H1 (cell line): ENCODE data around the gene CACNA2D4. TPM values are rescaled to one million over a fixed set of nuclear protein-coding genes. Genes with fewer than 3 reads are reported as not detected.

Experiments
- CTCF ChIA-PET: fragments of 300-600 bp; sonication (Branson Sonifier 250); formaldehyde crosslinking; loops from one replicate; lab custom pipeline; 2021; ENCODE audit not compliant: partially characterized antibody; lab: Charles Lee
- POLR2A ChIA-PET: fragments of 300-600 bp; sonication (Branson Sonifier 250); formaldehyde crosslinking; loops from one replicate; lab custom pipeline; 2021; ENCODE audit warnings: inconsistent platforms; ENCODE audit not compliant: partially characterized antibody; lab: Charles Lee
- DNase-seq, 2 experiments: peaks; one replicate each; pipeline versions ENCODE4 v3.0.0 to v3.0.0-alpha.2; 2010 to 2022; ENCODE audit warnings: low spot score in 2 of 2, low read depth in 1 of 2, mixed read lengths in 1 of 2
- FAIRE-seq: peaks from 2 replicates; lab custom pipeline; 2011; peaks lifted over from hg19 to GRCh38; lab: Jason Lieb, UNC
- H2AFZ ChIP-seq: 2 replicates; pipeline ENCODE4 v1.8.1; 2012; ENCODE audit warnings: low read length, inconsistent platforms
- H2AK5ac ChIP-seq: 2 replicates; pipeline ENCODE4 v1.6.1; 2013; ENCODE audit warnings: low read depth, low read length
- H2BK120ac ChIP-seq: replicated peaks from 2 replicates; pipeline ENCODE3; 2013; ENCODE audit warnings: low read depth, low read length, inconsistent platforms
- H2BK12ac ChIP-seq: 2 replicates; pipeline ENCODE4 v1.6.1; 2013; ENCODE audit warnings: low read depth, low read length
- H2BK15ac ChIP-seq: 2 replicates; pipeline ENCODE4 v1.6.1; 2013; ENCODE audit warnings: low read length
- H2BK20ac ChIP-seq: 2 replicates; pipeline ENCODE4 v1.6.1; 2013; ENCODE audit warnings: low read length
- H2BK5ac ChIP-seq: 2 replicates; pipeline ENCODE4 v1.6.1; 2013; ENCODE audit warnings: low read depth, low read length
- H3K14ac ChIP-seq: 2 replicates; pipeline ENCODE4 v1.6.1; 2013; ENCODE audit warnings: inconsistent platforms; ENCODE audit not compliant: insufficient read length
- H3K18ac ChIP-seq: 2 replicates; pipeline ENCODE4 v1.6.1; 2013; ENCODE audit warnings: low read length; ENCODE audit errors: extremely low read depth
- H3K23ac ChIP-seq: 2 replicates; pipeline ENCODE4 v1.6.1; 2013; ENCODE audit warnings: inconsistent platforms; ENCODE audit not compliant: insufficient read length
- H3K23me2 ChIP-seq: 2 replicates; pipeline ENCODE4 v1.6.1; 2013; ENCODE audit warnings: low read depth, low read length
- H3K27ac ChIP-seq: 2 replicates; pipeline ENCODE4 v1.6.1; 2011; ENCODE audit warnings: low read depth, low read length, inconsistent platforms
- H3K27me3 ChIP-seq, 4 experiments: replicated peaks in 1 of 4; 1 replicate in 1 of 4; 2 replicates in 3 of 4; pipeline versions ENCODE4 v1.6.1 to v1.8.1; 2011 to 2013; ENCODE audit warnings: low read length in 3 of 4, mild to moderate bottlenecking in 3 of 4, inconsistent platforms in 2 of 4, mixed read lengths in 2 of 4, moderate library complexity in 1 of 4; ENCODE audit not compliant: control insufficient read depth in 3 of 4, insufficient read depth in 3 of 4; ENCODE audit errors: extremely low read depth in 1 of 4
- H3K36me3 ChIP-seq, 4 experiments: 2 replicates each; pipeline versions ENCODE4 v1.6.1 to v1.8.1; 2011 to 2013; ENCODE audit warnings: mild to moderate bottlenecking in 4 of 4, low read length in 3 of 4, moderate library complexity in 2 of 4, control low read depth in 1 of 4, inconsistent platforms in 1 of 4; ENCODE audit not compliant: insufficient read depth in 4 of 4, control insufficient read depth in 2 of 4
- H3K4ac ChIP-seq: replicated peaks from 2 replicates; pipeline ENCODE3; 2013; ENCODE audit warnings: low read length, low read depth, mixed read lengths, inconsistent platforms; ENCODE audit not compliant: insufficient read length
- H3K4me1 ChIP-seq, 4 experiments: replicated peaks in 1 of 4; 1 replicate in 1 of 4; 2 replicates in 3 of 4; pipeline versions ENCODE4 v1.6.1 to v1.8.1; 2011 to 2013; ENCODE audit warnings: low read length in 3 of 4, inconsistent platforms in 2 of 4, mixed read lengths in 1 of 4; ENCODE audit not compliant: insufficient read depth in 4 of 4, control insufficient read depth in 3 of 4
- H3K4me2 ChIP-seq, 2 experiments: 2 replicates each; pipeline versions ENCODE4 v1.6.1 to v1.8.1; 2011 to 2013; ENCODE audit warnings: low read depth in 2 of 2, low read length in 2 of 2, control low read depth in 1 of 2, inconsistent platforms in 1 of 2, mild to moderate bottlenecking in 1 of 2; ENCODE audit not compliant: insufficient read depth in 1 of 2
- H3K4me3 ChIP-seq, 4 experiments: fragments of 200-600, 300-600 bp in 1 of 4; sonication (generic), shearing (Covaris generic), sonication (Bioruptor Twin) in 1 of 4; 2 replicates each; pipeline versions ENCODE4 v1.5.1 to v1.8.1; 2011 to 2016; ENCODE audit warnings: low read length in 4 of 4, low read depth in 3 of 4, control low read depth in 2 of 4, inconsistent platforms in 2 of 4, mild to moderate bottlenecking in 2 of 4, mixed read lengths in 1 of 4, moderate library complexity in 1 of 4; ENCODE audit not compliant: insufficient read depth in 2 of 4; ENCODE audit errors: extremely low read depth in 1 of 4
- H3K56ac ChIP-seq: replicated peaks from 2 replicates; pipeline ENCODE3; 2013; ENCODE audit warnings: low read depth, mild to moderate bottlenecking, mixed read lengths, low read length, inconsistent platforms; ENCODE audit not compliant: insufficient read length
- H3K79me1 ChIP-seq: 2 replicates; pipeline ENCODE4 v1.6.1; 2013; ENCODE audit warnings: low read depth, low read length, control low read depth
- H3K79me2 ChIP-seq, 2 experiments: 2 replicates each; pipeline versions ENCODE4 v1.6.1 to v1.8.1; 2012 to 2013; ENCODE audit warnings: low read length in 2 of 2, mild to moderate bottlenecking in 2 of 2, inconsistent platforms in 1 of 2; ENCODE audit not compliant: insufficient read depth in 2 of 2, control insufficient read depth in 1 of 2
- H3K9ac ChIP-seq, 4 experiments: replicated peaks in 1 of 4; 1 replicate in 1 of 4; 2 replicates in 3 of 4; pipeline versions ENCODE4 v1.6.1 to v1.8.1; 2011 to 2013; ENCODE audit warnings: low read depth in 3 of 4, low read length in 3 of 4, control low read depth in 2 of 4, mild to moderate bottlenecking in 2 of 4, moderate library complexity in 2 of 4, inconsistent platforms in 1 of 4; ENCODE audit errors: extremely low read depth in 1 of 4
- H3K9me3 ChIP-seq, 2 experiments: 2 replicates each; pipeline versions ENCODE4 v1.6.1 to v1.8.1; 2012 to 2013; ENCODE audit warnings: mild to moderate bottlenecking in 2 of 2, moderate library complexity in 2 of 2, control low read depth in 1 of 2, inconsistent platforms in 1 of 2, low read depth in 1 of 2, low read length in 1 of 2, mixed read lengths in 1 of 2; ENCODE audit not compliant: insufficient read depth in 2 of 2
- H4K20me1 ChIP-seq, 2 experiments: replicated peaks in 1 of 2; 2 replicates each; pipeline versions ENCODE3 to v1.8.1; 2011 to 2013; ENCODE audit warnings: inconsistent platforms in 2 of 2, low read length in 2 of 2, mild to moderate bottlenecking in 1 of 2; ENCODE audit not compliant: insufficient read depth in 2 of 2, control insufficient read depth in 1 of 2
- H4K5ac ChIP-seq: 2 replicates; pipeline ENCODE4 v1.6.1; 2013; ENCODE audit warnings: low read length, low read depth, mixed read lengths, inconsistent platforms; ENCODE audit not compliant: insufficient read length
- H4K8ac ChIP-seq: 2 replicates; pipeline ENCODE4 v1.8.0; 2013; ENCODE audit warnings: mild to moderate bottlenecking, moderate library complexity, low read length, inconsistent platforms; ENCODE audit not compliant: insufficient read depth; ENCODE audit errors: extremely low read depth
- H4K91ac ChIP-seq: replicated peaks from 2 replicates; pipeline ENCODE3; 2013; ENCODE audit warnings: low read length, mixed read lengths, inconsistent platforms; ENCODE audit not compliant: insufficient read length
- BRCA1 ChIP-seq: IDR thresholded peaks from 2 replicates; pipeline ENCODE4 v1.6.1; 2012; ENCODE audit warnings: low read depth, low read length, improper control_type of control experiment
- FOSL1 ChIP-seq: IDR thresholded peaks from 2 replicates; pipeline ENCODE4 v1.6.1; 2011; ENCODE audit warnings: mild to moderate bottlenecking, low read depth, low read length, moderate library complexity; ENCODE audit not compliant: insufficient read depth
- JUND ChIP-seq: IDR thresholded peaks from 2 replicates; pipeline ENCODE4 v1.6.1; 2011; ENCODE audit warnings: mild to moderate bottlenecking, improper control_type of control experiment, low read length
- SIN3A ChIP-seq, 2 experiments: IDR thresholded peaks in 1 of 2; conservative IDR thresholded peaks in 1 of 2; 2 replicates each; pipeline ENCODE4 v1.6.1; 2011 to 2012; ENCODE audit warnings: low read length in 2 of 2, improper control_type of control experiment in 1 of 2, low read depth in 1 of 2, mild to moderate bottlenecking in 1 of 2
- SP1 ChIP-seq: IDR thresholded peaks from 2 replicates; pipeline ENCODE4 v1.6.1; 2011; ENCODE audit warnings: low read depth, low read length
- SP2 ChIP-seq: IDR thresholded peaks from 2 replicates; pipeline ENCODE4 v1.6.1; 2012; ENCODE audit warnings: mild to moderate bottlenecking, low read length, inconsistent platforms
- SUZ12 ChIP-seq: fragments of 200-600 bp; sonication (generic); IDR thresholded peaks from 2 replicates; pipeline ENCODE4 v1.6.1; 2012; ENCODE audit warnings: mild to moderate bottlenecking, inconsistent platforms, low read length, moderate library complexity, mixed read lengths
- TAF1 ChIP-seq: IDR thresholded peaks from 2 replicates; pipeline ENCODE4 v1.6.1; 2011; ENCODE audit warnings: mild to moderate bottlenecking, low read depth, low read length
- TBP ChIP-seq: IDR thresholded peaks from 2 replicates; pipeline ENCODE4 v1.6.1; 2011; ENCODE audit warnings: low read depth, low read length, improper control_type of control experiment
- YY1 ChIP-seq: IDR thresholded peaks from 2 replicates; pipeline ENCODE4 v1.6.1; 2011; ENCODE audit warnings: low read depth, mild to moderate bottlenecking, low read length
- WGBS, 2 experiments: shearing (Covaris generic) in 1 of 2; methylation state at CpG; one replicate each; pipeline versions ENCODE4 v1.1.6 to v1.1.7; 2013 to 2015; ENCODE audit warnings: low lambda C conversion rate in 2 of 2, mixed read lengths in 2 of 2, inconsistent platforms in 1 of 2, low coverage in 1 of 2, missing lambda C conversion rate in 1 of 2; ENCODE audit not compliant: insufficient replicate concordance in 2 of 2, insufficient coverage in 1 of 2, insufficient read length in 1 of 2; ENCODE audit errors: extremely low coverage in 1 of 2, missing lambda C conversion rate in 1 of 2; 5-methylcytosine and 5-hydroxymethylcytosine counted together
- polyA plus RNA-seq, 7 experiments: library from polyadenylated mRNA; depleted of rRNA in 3 of 7; stranded (reverse) in 5 of 7; unstranded in 2 of 7; fragments of >200 nt in 5 of 7; fragments of 200-250 nt in 2 of 7; gene quantifications; 1 replicate in 5 of 7; 2 replicates in 1 of 7; 4 replicates in 1 of 7; pipeline versions ENCODE4 v1.2.1 to v1.2.3, GENCODE V29; 2011 to 2013; ENCODE audit warnings: missing spikeins in 2 of 7, mixed read lengths in 2 of 7
- total RNA-seq: library from RNA; stranded (reverse); fragmentation: NEBNext Ultra II Directional; extraction: Animal tissue kit (Norgen Biotek cat#: 25700); gene quantifications from 2 replicates; pipeline ENCODE4 v1.2.1, GENCODE V29; 2021

The CACNA2D4 gene
- total and polyA plus RNA-seq, 2 of the 8 experiments (the other 6 are each of a cell fraction or from before 2014, with no cell fraction given): 0.44 to 0.88 TPM

GRCh38 chr12:1946296-1946695 lies 27.8 kb upstream of the CACNA2D4 start:
- peaks cover 1 to 6% (median 2%) of the 10 kb centered on the region in 4 experiments; a peak in 3 of 7 replicates for H3K4me1 ChIP-seq
- no peak overlapping the region for H2BK5ac ChIP-seq
- H3K23me2 ChIP-seq: no peaks in the 10 kb centered on the region
- no peak overlapping the region for H2BK120ac ChIP-seq
- H3K27ac ChIP-seq: no peak overlapping the region
- H3K4me3 ChIP-seq: no peak overlapping the region
- no peak overlapping the region for H4K5ac ChIP-seq
- no peak overlapping the region for H3K18ac ChIP-seq
- no peak overlapping the region; a peak in 1 of 4 replicates for H3K4me2 ChIP-seq
- ChIA-PET CTCF (interaction anchor here (1.2 to 1.5 kb wide), 2 partner anchors 145 to 312 kb away, joined by 3 read pairs; no protein-coding TSS in a partner anchor), POLR2A (no interaction called here)
- H4K20me1 ChIP-seq: peaks cover 0 to 2% of the 10 kb centered on the region in 2 experiments
- TF ChIP-seq TBP (no peak), TAF1 (no peak), SP2 (no peak), JUND (no peak), FOSL1 (no peak), YY1 (no peak), SUZ12 (no peak), SIN3A (conservative IDR thresholded peaks at IDR 0.05 in 1 of 2, IDR thresholded peaks at IDR 0.05 in 1 of 2; ENCODE audit: low read depth in 1 of 2, low read length in 2 of 2) (no peak), BRCA1 (no peak), SP1 (no peak)
- no peak overlapping the region for H2BK12ac ChIP-seq
- H3K79me2 ChIP-seq: no peaks in the 10 kb centered on the region
- DNase-seq (no peak), FAIRE-seq (no peak)
- no peak overlapping the region for H3K14ac ChIP-seq
- no peak overlapping the region for H2AFZ ChIP-seq
- H3K23ac ChIP-seq: no peak overlapping the region
- H2BK20ac ChIP-seq: no peak overlapping the region
- H3K27me3 ChIP-seq: no peaks in the 10 kb centered on the region
- H3K9ac ChIP-seq: no peak overlapping the region
- H2AK5ac ChIP-seq: no peak overlapping the region; the same call in 1 of the 2 replicates
- peaks cover 0 to 21% (median 14%) of the 10 kb centered on the region in 4 experiments; a peak in 6 of 8 replicates for H3K36me3 ChIP-seq
- no peaks in the 10 kb centered on the region for H3K9me3 ChIP-seq
- H4K8ac ChIP-seq: no peak overlapping the region
- no peak overlapping the region for H3K56ac ChIP-seq
- 94% methylated on average over 3 of the region's 3 CpGs; no CpG with 5 or more reads in 1 of the 2 experiments for WGBS, 2 experiments
- no peaks in the 10 kb centered on the region for H3K79me1 ChIP-seq
- no peak overlapping the region for H4K91ac ChIP-seq
- H3K4ac ChIP-seq: no peak overlapping the region
- no peak overlapping the region for H2BK15ac ChIP-seq
